Lung (tissue), 12 donors: ENCODE results near the gene SFXN1. TPM values are rescaled to one million over a fixed set of nuclear protein-coding genes. Genes with fewer than 3 reads are reported as not detected.
A peak's percentile ranks its signal among the peaks of the same experiment; 100 is the strongest.

Experiments
- ATAC-seq: fragments of 200-7000 bp; cut with Tn5 transposase; one replicate; pipeline ENCODE4 v1.9.1; 2020; ENCODE audit warnings: moderate number of reproducible peaks; ENCODE audit not compliant: insufficient read depth, low FRiP score
- DNase-seq, 3 donors: peaks; one replicate each; pipeline ENCODE4 v3.0.0-alpha.2; 2013 to 2017
- H3K27ac ChIP-seq, 2 donors: one replicate each; pipeline ENCODE4 v1.5.1; 2013; ENCODE audit warnings: mild to moderate bottlenecking in 2 of 2, moderate library complexity in 2 of 2, control low read depth in 1 of 2, inconsistent platforms in 1 of 2, low read depth in 1 of 2, low read length in 1 of 2
- H3K27me3 ChIP-seq, 3 donors: one replicate each; pipeline ENCODE4 v1.5.1; 2013; ENCODE audit warnings: low read length in 2 of 3; ENCODE audit not compliant: control insufficient read depth in 3 of 3, insufficient read depth in 3 of 3
- H3K36me3 ChIP-seq, 4 donors: one replicate each; pipeline ENCODE4 v1.5.1; 2013; ENCODE audit warnings: low read length in 4 of 4, mild to moderate bottlenecking in 1 of 4, moderate library complexity in 1 of 4; ENCODE audit not compliant: control insufficient read depth in 4 of 4, insufficient read depth in 4 of 4
- H3K4me1 ChIP-seq, 5 donors: one replicate each; pipeline ENCODE4 v1.5.1; 2013; ENCODE audit warnings: low read length in 5 of 5, mild to moderate bottlenecking in 2 of 5, moderate library complexity in 1 of 5; ENCODE audit not compliant: control insufficient read depth in 5 of 5, insufficient read depth in 5 of 5
- H3K4me3 ChIP-seq: one replicate; pipeline ENCODE4 v1.5.1; 2013; ENCODE audit warnings: mild to moderate bottlenecking, control low read depth, moderate library complexity
- H3K9ac ChIP-seq, 2 donors: one replicate each; pipeline ENCODE4 v1.5.1; 2013; ENCODE audit warnings: low read length in 2 of 2, control low read depth in 1 of 2; ENCODE audit not compliant: insufficient read depth in 1 of 2
- H3K9me3 ChIP-seq, 4 donors: one replicate each; pipeline ENCODE4 v1.5.1; 2013; ENCODE audit warnings: low read length in 3 of 4, mild to moderate bottlenecking in 1 of 4, moderate library complexity in 1 of 4; ENCODE audit not compliant: control insufficient read depth in 4 of 4, insufficient read depth in 3 of 4
- WGBS, 2 donors: extraction: QIAGEN DNeasy Blood & Tissue Kit; methylation state at CpG; one replicate each; pipeline ENCODE4 v1.1.7; 2013; 5-methylcytosine and 5-hydroxymethylcytosine counted together
- polyA plus RNA-seq, 2 donors: library from polyadenylated mRNA; stranded (reverse); fragments of 200-250 nt; gene quantifications; one replicate each; pipeline ENCODE4 v1.2.1, GENCODE V29; 2013
- total RNA-seq, 2 donors: library from RNA; depleted of rRNA in 1 of 2; stranded (reverse); fragments of >200 nt in 1 of 2; gene quantifications; one replicate each; pipeline ENCODE4 v1.2.1, GENCODE V29; 2014 to 2021
- TF ChIP-seq, protein P1 (sequence below): IDR thresholded peaks from 2 replicates; pipeline ENCODE4 v1.5.1; 2012; ENCODE audit warnings: mild to moderate bottlenecking; ENCODE audit errors: control extremely low read depth, extremely low read depth
- donor health status: control.
- donor health status: control.
- donor health status: Bipolar disorder and iron deficiency.
- donor health status: healthy.
- donor health status: DM: yes; HTN: yes; CAD: no.

SFXN1 gene
- total and polyA plus RNA-seq, 4 donors, result 5.7 to 42.2 (median 19.0) TPM

DNA sequence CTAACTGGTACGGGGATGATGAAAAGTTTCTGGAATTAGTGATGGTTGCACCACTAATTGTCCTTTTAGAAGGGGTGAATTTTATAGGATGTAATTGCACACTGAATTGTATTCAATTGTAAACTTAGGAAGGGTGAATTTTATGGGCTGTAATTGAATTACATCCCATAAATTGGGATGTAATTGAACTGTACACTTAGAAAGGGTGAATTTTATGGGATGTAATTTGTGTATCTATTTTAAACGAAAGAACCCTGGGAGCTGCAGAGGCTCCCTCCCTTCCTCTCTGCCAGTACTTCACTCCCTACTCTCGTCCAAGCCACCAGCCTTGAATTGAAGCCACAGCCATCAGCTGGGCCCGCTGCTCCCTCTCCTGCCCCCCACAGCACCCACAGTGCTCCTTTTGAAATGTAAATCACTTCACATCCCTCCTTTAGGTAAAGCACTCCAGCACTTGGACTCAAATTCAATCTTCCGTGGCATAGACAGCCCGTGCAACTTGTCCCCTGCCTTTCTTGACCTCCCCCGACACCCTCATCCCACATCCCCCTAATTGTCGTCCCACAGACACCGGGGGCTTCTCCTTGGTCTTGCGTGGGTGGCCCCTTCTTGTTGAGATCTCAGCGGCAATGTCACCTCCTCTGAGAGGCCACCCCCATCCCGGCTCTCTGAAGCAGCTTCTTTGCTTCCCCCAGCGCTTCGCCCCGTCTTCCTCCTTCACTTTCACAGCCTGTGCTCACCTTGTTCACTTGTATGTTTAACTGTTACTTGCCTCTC lies 95.3 kb downstream of the SFXN1 start:
- Histone ChIP-seq H3K4me3 (no peak overlapping the region), H3K9ac (no peak overlapping the region), H3K9me3 (no peaks in the 10 kb centered on the region), H3K27ac (peak overlapping the region in 1 of 2 donors; percentile 85), H3K36me3 (no peaks in the 10 kb centered on the region), H3K27me3 (peaks cover 0 to 11% (median 6%) of the 10 kb centered on the region in 3 donors), H3K4me1 (no peaks in the 10 kb centered on the region)
- no peak for ATAC-seq
- TF ChIP-seq, protein P1, sequence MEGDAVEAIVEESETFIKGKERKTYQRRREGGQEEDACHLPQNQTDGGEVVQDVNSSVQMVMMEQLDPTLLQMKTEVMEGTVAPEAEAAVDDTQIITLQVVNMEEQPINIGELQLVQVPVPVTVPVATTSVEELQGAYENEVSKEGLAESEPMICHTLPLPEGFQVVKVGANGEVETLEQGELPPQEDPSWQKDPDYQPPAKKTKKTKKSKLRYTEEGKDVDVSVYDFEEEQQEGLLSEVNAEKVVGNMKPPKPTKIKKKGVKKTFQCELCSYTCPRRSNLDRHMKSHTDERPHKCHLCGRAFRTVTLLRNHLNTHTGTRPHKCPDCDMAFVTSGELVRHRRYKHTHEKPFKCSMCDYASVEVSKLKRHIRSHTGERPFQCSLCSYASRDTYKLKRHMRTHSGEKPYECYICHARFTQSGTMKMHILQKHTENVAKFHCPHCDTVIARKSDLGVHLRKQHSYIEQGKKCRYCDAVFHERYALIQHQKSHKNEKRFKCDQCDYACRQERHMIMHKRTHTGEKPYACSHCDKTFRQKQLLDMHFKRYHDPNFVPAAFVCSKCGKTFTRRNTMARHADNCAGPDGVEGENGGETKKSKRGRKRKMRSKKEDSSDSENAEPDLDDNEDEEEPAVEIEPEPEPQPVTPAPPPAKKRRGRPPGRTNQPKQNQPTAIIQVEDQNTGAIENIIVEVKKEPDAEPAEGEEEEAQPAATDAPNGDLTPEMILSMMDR, result no peak
- 37 to 53% methylated on average over 15 of the region's 15 CpGs for WGBS, 2 donors
- no peak for DNase-seq

DNA sequence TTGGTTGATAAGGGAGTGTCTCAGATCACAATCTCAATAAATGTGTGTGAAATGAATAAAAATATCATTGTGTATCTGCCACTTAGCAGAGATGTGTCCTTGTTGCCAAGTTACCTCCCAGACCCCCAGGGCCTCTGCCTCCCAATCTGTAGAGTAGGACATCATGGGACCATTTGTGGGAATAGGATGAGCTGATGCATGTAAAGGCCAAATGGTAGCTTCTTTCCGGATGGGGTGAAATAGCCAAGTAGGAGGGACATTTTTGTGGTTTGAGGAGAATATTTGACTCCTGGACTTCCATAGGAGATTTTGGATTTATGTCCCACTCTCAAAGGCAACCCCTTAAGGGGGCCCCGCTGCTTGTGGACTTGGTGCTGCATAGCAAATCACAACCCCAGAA lies 96.9 kb downstream of the SFXN1 start:
- no peaks in the 10 kb centered on the region for H3K9me3 ChIP-seq
- H3K36me3 ChIP-seq, result no peaks in the 10 kb centered on the region
- DNase-seq (no peak), ATAC-seq (no peak)
- H3K27me3 ChIP-seq, result peaks cover 0 to 11% (median 6%) of the 10 kb centered on the region in 3 donors
- H3K27ac ChIP-seq, result no peak overlapping the region
- H3K4me3 ChIP-seq, result no peak overlapping the region
- H3K9ac ChIP-seq, result no peak overlapping the region
- 93 to 100% methylated on average over 2 of the region's 2 CpGs for whole genome bisulfite sequencing, 2 donors
- no peaks in the 10 kb centered on the region for H3K4me1 ChIP-seq
- TF ChIP-seq, protein P1, result no peak

DNA sequence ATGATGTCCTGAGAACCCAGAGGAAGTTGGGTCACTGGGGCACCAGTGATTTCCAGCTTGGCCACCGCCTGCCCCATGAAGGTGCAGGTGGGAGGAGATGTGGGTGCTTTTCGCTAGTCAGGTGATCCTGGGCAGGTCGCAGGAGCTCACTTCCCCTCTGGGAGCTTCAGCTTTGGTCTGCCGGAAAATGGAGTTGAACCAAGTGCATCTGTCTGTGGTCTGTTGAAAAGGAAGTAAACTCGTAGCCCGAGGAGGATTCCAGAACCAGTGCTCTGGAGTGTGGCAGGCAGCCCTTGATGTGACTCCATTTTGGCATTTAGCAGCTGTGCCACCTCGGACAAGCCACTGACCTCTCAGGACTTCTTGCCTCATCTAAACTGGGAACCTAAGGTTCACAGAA lies 97.7 kb downstream of the SFXN1 start:
- Histone ChIP-seq H3K9ac (no peak overlapping the region), H3K4me3 (no peak overlapping the region), H3K4me1 (peaks cover 0 to 3% (median 0%) of the 10 kb centered on the region in 5 donors), H3K27me3 (peaks cover 0 to 11% (median 6%) of the 10 kb centered on the region in 3 donors), H3K9me3 (no peaks in the 10 kb centered on the region), H3K27ac (no peak overlapping the region), H3K36me3 (no peaks in the 10 kb centered on the region)
- WGBS, 2 donors, result 29 to 62% methylated on average over 7 of the region's 7 CpGs
- no peak for ATAC-seq
- TF ChIP-seq, protein P1, result no peak
- DNase-seq, result no peak

DNA sequence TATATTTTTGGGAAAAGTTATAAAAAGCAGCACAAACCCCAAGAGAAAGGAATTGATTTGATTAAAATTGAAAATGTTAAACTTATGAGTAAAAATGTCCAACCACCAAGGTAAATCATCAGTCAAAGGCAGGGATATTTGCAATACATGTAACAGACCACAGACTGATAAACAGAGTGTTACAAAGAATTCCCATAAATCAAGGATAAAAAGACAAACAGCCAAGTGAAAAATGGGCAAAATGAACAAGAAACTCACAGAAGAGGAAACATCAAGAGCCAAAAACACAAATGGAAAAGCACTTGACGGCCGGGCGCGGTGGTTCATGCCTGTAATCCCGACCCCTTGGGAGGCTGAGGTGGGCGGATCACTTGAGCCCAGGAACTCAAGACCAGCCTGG lies 98.2 kb downstream of the SFXN1 start:
- Histone ChIP-seq H3K27me3 (peaks cover 0 to 11% (median 6%) of the 10 kb centered on the region in 3 donors), H3K4me3 (no peak overlapping the region), H3K4me1 (peaks cover 0 to 3% (median 0%) of the 10 kb centered on the region in 5 donors), H3K9me3 (no peaks in the 10 kb centered on the region), H3K36me3 (no peaks in the 10 kb centered on the region), H3K9ac (no peak overlapping the region), H3K27ac (no peak overlapping the region)
- 84 to 88% methylated on average over 6 of the region's 6 CpGs for WGBS, 2 donors
- no peak for ATAC-seq
- no peak for DNase-seq
- TF ChIP-seq, protein P1, result no peak
